GM21717 (cell line): ENCODE data around the gene CCDC120.

Experiments used
- ATAC-seq: cut with Tn5 transposase; IDR thresholded peaks from one replicate; pipeline ENCODE4 v1.9.1; 2021; ENCODE audit warnings: mild to moderate bottlenecking, moderate library complexity; ENCODE audit not compliant: unreplicated experiment

CCDC120 gene

DNA sequence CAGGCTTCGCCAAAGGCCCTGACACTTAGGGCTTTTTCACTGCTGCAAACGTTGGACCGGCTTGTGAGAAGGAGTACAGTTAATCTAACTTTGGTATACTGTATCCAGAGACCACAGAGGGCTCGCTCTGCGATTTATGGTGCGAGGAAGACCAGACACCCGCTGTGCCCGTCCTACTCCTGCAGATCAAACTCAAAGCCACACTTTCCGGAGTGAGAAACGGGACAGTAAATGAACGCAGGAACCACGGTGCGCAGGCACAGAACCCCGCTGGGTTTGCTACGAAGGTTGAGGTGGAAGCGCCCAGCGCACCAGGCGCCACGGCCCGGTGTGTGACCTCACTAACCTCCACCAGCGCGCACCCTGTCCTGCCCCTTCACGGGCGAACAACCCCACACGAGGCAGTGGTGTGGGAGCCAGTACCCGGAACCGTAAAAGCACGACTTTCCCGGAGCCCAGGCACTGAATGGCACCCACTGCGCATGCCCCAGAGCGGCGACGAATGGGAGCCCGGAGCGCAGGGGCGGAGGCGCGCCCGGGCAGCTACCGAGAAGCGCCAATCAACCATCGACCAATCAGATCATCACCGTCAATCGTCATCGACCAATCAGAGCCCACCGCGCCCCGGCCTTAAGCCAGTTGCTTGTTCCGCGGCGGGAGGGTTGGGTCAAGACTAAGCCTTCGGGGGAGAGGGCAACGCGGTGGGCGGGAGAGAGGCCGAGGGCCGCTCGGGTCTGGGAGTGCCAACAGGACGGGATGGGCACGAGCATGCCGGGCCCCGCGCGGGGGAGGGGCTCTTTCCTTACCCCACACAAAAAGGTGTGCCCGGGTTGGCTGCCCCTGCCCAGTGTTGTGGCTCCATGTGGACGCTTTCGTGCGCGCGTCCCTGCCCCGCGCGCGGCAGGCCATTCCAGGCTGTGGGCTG is 42.2 kb downstream of the CCDC120 start:
- peak; percentile 93 for ATAC-seq

DNA sequence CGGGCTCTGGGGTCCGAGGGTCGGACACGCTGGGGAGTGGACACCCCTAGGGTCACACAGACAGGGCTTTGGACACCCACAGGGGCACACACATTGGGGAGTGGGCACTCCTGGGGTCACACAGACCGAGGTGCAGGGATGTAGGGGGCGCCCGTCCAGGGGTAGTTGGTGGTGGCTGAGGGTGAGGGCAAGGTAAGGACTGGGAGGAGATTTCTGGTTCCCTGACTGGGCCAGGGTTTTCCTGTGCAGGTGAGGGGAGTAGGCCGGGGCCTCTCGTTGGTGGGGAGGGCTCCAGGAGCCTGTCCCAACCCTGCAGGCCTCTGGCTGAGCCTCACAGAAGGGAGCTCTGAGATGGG is 42.8 kb downstream of the CCDC120 start:
- peak; percentile 3 for ATAC-seq

DNA sequence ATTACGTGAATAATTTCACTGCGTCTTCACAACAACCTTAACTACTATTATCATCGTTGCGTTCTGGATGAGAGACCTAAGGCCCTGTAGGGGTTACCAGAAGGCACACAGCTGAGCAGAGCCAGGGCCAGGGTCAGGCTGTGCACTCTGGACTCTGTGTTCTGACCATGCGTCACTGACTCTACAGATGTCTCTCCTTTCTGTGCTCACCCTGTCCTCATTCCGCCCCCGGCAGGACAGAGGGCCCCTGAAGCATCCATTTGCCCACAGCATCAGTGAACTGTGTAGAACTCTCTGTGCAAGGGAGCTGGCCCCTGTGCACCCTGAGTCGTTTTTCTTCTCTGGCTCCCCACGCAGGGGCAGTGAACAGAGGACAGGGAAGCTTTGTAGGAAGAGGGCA is 43.4 kb downstream of the CCDC120 start:
- ATAC-seq = no peak

DNA sequence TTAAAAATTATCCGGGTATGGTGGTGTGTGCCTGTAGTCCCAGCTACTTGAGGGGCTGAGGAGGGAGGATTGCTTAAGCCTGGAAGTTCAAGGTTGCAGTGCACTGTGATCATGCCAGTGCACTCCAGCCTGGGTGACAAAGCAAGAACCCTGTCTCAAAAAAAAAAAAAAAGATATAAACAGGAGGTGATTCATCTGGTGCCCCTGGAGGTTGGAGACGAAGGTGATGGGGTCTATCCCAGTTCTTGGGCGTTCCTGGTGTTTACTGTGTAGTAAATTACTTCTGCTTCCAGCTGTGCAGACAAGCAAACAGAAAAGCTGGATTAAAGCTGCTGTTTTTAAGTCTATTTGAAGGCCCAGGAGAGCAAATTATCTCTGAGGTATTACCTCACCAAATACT is 44.8 kb downstream of the CCDC120 start:
- no peak for ATAC-seq

- no peak for ATAC-seq
These were observed 47.5 kb downstream of the CCDC120 start for GRCh38 chrX:49106296-49106695.

GRCh38 chrX:49106930-49107329 is 48.1 kb downstream of the CCDC120 start:
- ATAC-seq = no peak

DNA sequence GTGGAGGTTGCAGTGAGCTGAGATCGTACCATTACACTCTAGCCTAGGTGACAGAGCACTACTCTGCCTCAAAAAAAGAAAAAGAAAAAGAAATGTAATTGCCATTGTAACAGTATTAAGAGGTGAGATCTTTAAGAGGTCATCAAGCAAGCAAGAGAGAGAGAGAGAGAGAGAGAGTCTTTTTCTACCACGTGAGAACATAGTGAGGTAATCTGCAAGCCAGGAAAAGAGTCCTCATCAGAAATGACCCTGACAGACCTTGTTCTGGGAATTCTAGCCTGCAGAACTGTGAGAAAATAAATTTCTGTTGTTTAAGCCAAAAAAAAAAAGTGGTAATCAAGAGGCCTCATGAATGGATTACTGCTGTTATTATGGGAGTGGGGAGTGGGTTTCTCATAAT is 49.8 kb downstream of the CCDC120 start:
- ATAC-seq = no peak

DNA sequence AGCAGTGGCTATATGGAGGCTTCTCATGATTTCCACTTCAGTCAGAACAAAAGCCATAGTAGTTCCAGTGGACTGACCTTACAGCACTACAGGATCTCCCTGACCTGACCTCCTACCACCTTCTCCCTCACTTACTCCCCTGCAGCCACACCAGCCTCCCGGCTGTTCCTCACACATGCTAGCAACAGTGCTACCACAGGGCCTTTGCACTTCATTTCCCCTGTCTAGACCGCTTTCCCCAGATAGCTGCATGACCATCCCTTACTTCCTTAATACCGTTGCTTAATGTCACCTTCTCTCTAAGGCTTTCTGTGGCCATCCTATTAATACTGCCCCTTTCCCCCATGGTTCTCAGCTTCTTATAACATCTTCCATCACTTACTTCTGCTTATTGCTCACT is 51.6 kb downstream of the CCDC120 start:
- no peak for ATAC-seq

DNA sequence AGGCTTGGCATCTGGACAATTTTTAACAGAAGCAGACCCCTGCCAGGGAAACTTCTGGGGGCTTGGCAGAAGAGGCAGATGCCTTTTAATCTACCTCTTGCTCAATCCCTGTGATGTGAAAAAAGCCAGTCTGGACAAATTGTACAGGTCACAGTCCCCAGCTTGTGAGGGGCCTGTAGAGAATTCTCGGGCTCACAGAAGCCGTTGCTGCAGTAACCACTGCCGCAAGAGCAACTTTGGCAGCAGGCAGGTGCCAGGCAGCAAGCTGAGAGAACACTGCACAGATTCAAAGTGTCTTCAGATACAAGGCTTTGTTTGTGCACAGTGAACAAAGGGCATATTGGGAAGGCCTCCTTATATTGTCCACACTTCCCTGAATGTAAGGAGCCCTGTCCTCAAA is 53.0 kb downstream of the CCDC120 start:
- ATAC-seq = no peak

- ATAC-seq = no peak
These were observed 57.3 kb downstream of the CCDC120 start for GRCh38 chrX:49116076-49116475.

- no peak for ATAC-seq
These were observed 57.9 kb downstream of the CCDC120 start for GRCh38 chrX:49116716-49117115.

- ATAC-seq = no peak
These were observed 58.8 kb downstream of the CCDC120 start for GRCh38 chrX:49117581-49117980.
